Small intestine (tissue), 7 donors: Measurements from ENCODE around the gene DOCK6. TPM values are rescaled to one million over a fixed set of nuclear protein-coding genes. Genes with fewer than 3 reads are reported as not detected.

Experiments used
- DNase-seq, 2 donors: peaks; one replicate each; pipeline versions ENCODE4 v3.0.0 to v3.0.0-alpha.2; 2013
- FAIRE-seq: peaks from 2 replicates; lab custom pipeline; 2012; peaks lifted over from hg19 to GRCh38; lab: Jason Lieb, UNC
- H3K27ac ChIP-seq, 3 donors: one replicate each; pipeline ENCODE4 v1.5.1; 2013; ENCODE audit warnings: low read length in 2 of 3, mild to moderate bottlenecking in 2 of 3, control low read depth in 1 of 3, inconsistent platforms in 1 of 3, low read depth in 1 of 3, moderate library complexity in 1 of 3
- H3K27me3 ChIP-seq, 3 donors: one replicate each; pipeline ENCODE4 v1.6.1; 2013; ENCODE audit warnings: low read length in 3 of 3, inconsistent platforms in 1 of 3; ENCODE audit not compliant: control insufficient read depth in 3 of 3, insufficient read depth in 3 of 3
- H3K36me3 ChIP-seq, 3 donors: one replicate each; pipeline ENCODE4 v1.6.1; 2013; ENCODE audit warnings: low read length in 3 of 3, inconsistent platforms in 1 of 3, low read depth in 1 of 3, mild to moderate bottlenecking in 1 of 3, moderate library complexity in 1 of 3; ENCODE audit not compliant: control insufficient read depth in 3 of 3, insufficient read depth in 2 of 3
- H3K4me1 ChIP-seq, 3 donors: one replicate each; pipeline ENCODE4 v1.6.1; 2013; ENCODE audit warnings: low read length in 2 of 3, inconsistent platforms in 1 of 3, low read depth in 1 of 3, mild to moderate bottlenecking in 1 of 3, moderate library complexity in 1 of 3; ENCODE audit not compliant: control insufficient read depth in 3 of 3, insufficient read depth in 2 of 3
- H3K4me3 ChIP-seq, 3 donors: one replicate each; pipeline ENCODE4 v1.5.1; 2013; ENCODE audit warnings: low read length in 3 of 3, control low read depth in 1 of 3, inconsistent platforms in 1 of 3, low read depth in 1 of 3, mild to moderate bottlenecking in 1 of 3, moderate library complexity in 1 of 3
- H3K9me3 ChIP-seq, 2 donors: one replicate each; pipeline ENCODE4 v1.6.1; 2013; ENCODE audit warnings: low read depth in 1 of 2, low read length in 1 of 2; ENCODE audit not compliant: control insufficient read depth in 2 of 2, insufficient read depth in 1 of 2
- WGBS, 3 donors: extraction: QIAGEN DNeasy Blood & Tissue Kit; methylation state at CpG; one replicate each; pipeline ENCODE4 v1.1.7; 2013; 5-methylcytosine and 5-hydroxymethylcytosine counted together
- polyA plus RNA-seq, 4 donors: library from polyadenylated mRNA; stranded (reverse) in 3 of 4; unstranded in 1 of 4; fragments of 200-250 nt in 3 of 4; fragments of 120-200 nt in 1 of 4; gene quantifications; one replicate each; pipeline versions ENCODE4 v1.2.1 to v1.2.3, GENCODE V29; 2013
- donor health status: healthy with polysubstance abuse.
- donor health status: control.
- donor health status: control.
- donor health status: Bipolar disorder and iron deficiency.
- donor health status: healthy.

DOCK6 gene
- polyA plus RNA-seq, 4 donors = 44.4 to 68.0 (median 51.0) TPM

DNA sequence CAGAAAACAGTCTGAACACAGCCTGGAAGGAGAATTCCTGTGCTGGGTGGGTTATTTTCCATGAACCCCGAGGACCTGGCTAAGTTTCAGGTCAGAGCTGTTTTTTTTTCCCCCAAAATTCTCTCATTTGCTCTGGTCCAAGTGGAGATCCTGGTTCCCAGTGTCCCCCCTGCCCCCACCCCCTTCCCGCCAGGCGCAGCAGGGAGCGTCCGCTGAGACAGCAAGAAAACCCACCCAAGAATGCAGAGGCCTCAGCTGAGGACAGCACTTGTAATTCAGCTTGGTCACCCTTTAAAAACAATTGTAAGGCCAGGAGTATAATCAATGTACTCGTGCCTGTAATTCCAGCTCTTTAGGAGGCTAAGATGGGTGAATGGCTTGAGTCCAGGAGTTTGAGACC, 22.2 kb upstream of the DOCK6 start:
- Histone ChIP-seq H3K4me3 (no peak overlapping the region), H3K4me1 (no peaks in the 10 kb centered on the region), H3K27me3 (no peaks in the 10 kb centered on the region), H3K9me3 (no peaks in the 10 kb centered on the region), H3K27ac (no peak overlapping the region), H3K36me3 (no peaks in the 10 kb centered on the region)
- 64 to 83% (median 78%) methylated on average over 6 of the region's 6 CpGs for WGBS, 3 donors
- DNase-seq (no peak), FAIRE-seq (no peak)

- Histone ChIP-seq H3K27me3 (no peaks in the 10 kb centered on the region), H3K4me3 (no peak overlapping the region), H3K36me3 (no peaks in the 10 kb centered on the region), H3K27ac (peak overlapping the region in 1 of 3 donors; percentile 12), H3K4me1 (no peaks in the 10 kb centered on the region), H3K9me3 (no peaks in the 10 kb centered on the region)
- no peak for DNase-seq
- FAIRE-seq = no peak
- WGBS, 3 donors = 70 to 88% (median 84%) methylated on average over 11 of the region's 11 CpGs
These were observed 19.2 kb upstream of the DOCK6 start for GRCh38 chr19:11281356-11282049.

- WGBS, 3 donors = 69 to 84% (median 71%) methylated on average over 5 of the region's 5 CpGs
- H3K4me1 ChIP-seq = no peaks in the 10 kb centered on the region
- no peaks in the 10 kb centered on the region for H3K27me3 ChIP-seq
- H3K36me3 ChIP-seq = no peaks in the 10 kb centered on the region
- H3K27ac ChIP-seq = no peak overlapping the region
- H3K9me3 ChIP-seq = no peaks in the 10 kb centered on the region
- DNase-seq (no peak), FAIRE-seq (no peak)
- H3K4me3 ChIP-seq = no peak overlapping the region
These were observed 17.3 kb upstream of the DOCK6 start for GRCh38 chr19:11279505-11280236.

DNA sequence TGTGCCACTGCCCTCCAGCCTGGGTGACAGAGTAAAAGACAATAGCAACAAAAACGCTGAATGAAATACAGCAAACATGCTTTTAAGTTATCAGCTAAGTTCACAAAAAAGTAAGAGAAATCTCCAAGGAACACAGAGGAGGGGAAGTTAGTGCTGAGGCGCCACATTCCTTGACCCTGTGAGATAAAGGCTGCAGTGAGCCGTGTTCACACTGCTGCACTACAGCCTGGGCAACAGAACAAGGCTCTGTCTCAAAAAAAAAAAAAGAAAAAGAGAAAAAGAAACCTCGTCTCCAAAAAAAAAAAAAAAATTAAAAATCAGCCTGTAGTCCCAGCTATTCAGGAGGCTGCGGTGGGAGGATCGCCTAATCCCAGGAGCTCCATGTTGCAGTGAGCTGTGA, 16.3 kb upstream of the DOCK6 start:
- Histone ChIP-seq H3K4me3 (no peak overlapping the region), H3K4me1 (no peaks in the 10 kb centered on the region), H3K36me3 (no peaks in the 10 kb centered on the region), H3K27me3 (no peaks in the 10 kb centered on the region), H3K9me3 (no peaks in the 10 kb centered on the region), H3K27ac (no peak overlapping the region)
- WGBS, 3 donors = 39 to 57% (median 51%) methylated on average over 5 to 6 of the region's 6 CpGs
- FAIRE-seq (no peak), DNase-seq (no peak)

GRCh38 chr19:11274533-11275086, 12.3 kb upstream of the DOCK6 start:
- 69 to 74% (median 72%) methylated on average over 4 of the region's 4 CpGs for WGBS, 3 donors
- no peaks in the 10 kb centered on the region for H3K36me3 ChIP-seq
- no peak for FAIRE-seq

DNA sequence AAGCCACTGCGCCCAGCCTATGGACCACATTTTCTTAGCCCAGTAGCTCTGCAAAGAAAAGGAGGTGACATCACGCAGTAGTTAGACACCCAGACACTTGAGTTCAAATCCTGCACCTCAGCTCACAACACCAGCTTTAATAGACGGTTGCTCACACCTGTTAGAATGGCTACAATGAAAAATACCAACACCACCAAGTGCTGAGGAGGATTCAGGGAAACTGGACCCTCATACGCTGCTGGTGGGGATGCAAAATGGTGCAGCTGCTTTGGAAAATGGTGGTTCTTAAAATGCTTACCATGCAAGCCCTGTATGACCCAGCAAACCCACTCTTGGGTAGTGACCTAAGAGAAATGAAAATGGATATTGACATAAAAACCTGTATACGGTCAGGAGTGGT, 11.7 kb upstream of the DOCK6 start:
- FAIRE-seq (no peak), DNase-seq (no peak)
- Histone ChIP-seq H3K27ac (no peak overlapping the region), H3K9me3 (no peaks in the 10 kb centered on the region), H3K4me1 (peaks cover 0 to 2% (median 0%) of the 10 kb centered on the region in 3 donors), H3K4me3 (no peak overlapping the region), H3K27me3 (no peaks in the 10 kb centered on the region), H3K36me3 (no peaks in the 10 kb centered on the region)
- 78 to 87% (median 82%) methylated on average over 5 of the region's 5 CpGs for WGBS, 3 donors

More at GRCh38 chr19:11274533-11275086, 12.3 kb upstream of the DOCK6 start:
- no peaks in the 10 kb centered on the region for H3K9me3 ChIP-seq
- H3K27ac ChIP-seq = no peak overlapping the region
- no peaks in the 10 kb centered on the region for H3K4me1 ChIP-seq
- no peaks in the 10 kb centered on the region for H3K27me3 ChIP-seq
- no peak for DNase-seq
- H3K4me3 ChIP-seq = no peak overlapping the region

- H3K27me3 ChIP-seq = no peaks in the 10 kb centered on the region
- DNase-seq = peak in 1 of 2 donors; percentile 39
- no peaks in the 10 kb centered on the region for H3K9me3 ChIP-seq
- peaks cover 0 to 4% (median 0%) of the 10 kb centered on the region in 3 donors for H3K4me1 ChIP-seq
- no peak overlapping the region for H3K4me3 ChIP-seq
- 30 to 48% (median 39%) methylated on average over 2 of the region's 2 CpGs for WGBS, 3 donors
- H3K36me3 ChIP-seq = no peaks in the 10 kb centered on the region
- H3K27ac ChIP-seq = no peak overlapping the region
- no peak for FAIRE-seq
These were observed 11.0 kb upstream of the DOCK6 start for GRCh38 chr19:11273296-11273695.

DNA sequence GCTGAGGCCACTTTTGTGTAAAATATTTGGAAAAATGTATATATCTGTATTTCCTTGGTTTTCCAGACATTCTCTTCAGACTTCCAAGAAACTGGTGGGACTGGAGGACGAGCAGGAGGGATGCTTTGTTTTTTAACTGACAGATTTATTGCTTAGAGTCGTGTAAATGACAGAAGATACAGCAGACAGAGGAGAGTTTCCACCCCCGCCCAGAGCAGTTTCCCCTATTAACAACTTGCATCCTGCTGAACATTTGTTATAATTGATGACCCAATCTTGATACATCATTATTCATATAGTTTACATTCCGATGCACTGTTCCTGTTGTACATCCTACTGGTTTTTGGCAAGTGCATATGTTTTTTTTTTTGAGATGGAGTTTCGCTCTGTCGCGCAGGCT, 7.1 kb upstream of the DOCK6 start:
- WGBS, 3 donors = 46 to 65% (median 65%) methylated on average over 7 of the region's 7 CpGs
- Histone ChIP-seq H3K9me3 (no peaks in the 10 kb centered on the region), H3K27me3 (no peaks in the 10 kb centered on the region), H3K4me1 (peaks cover 0 to 29% (median 5%) of the 10 kb centered on the region in 3 donors), H3K36me3 (no peaks in the 10 kb centered on the region), H3K4me3 (no peak overlapping the region), H3K27ac (peak overlapping the region in 2 of 3 donors; percentile 35 to 42)
- FAIRE-seq (no peak), DNase-seq (no peak)
